SK-N-SH (cell line): Measurements from ENCODE around the gene ST6GALNAC3. TPM values are rescaled to one million over a fixed set of nuclear protein-coding genes. Genes with fewer than 3 reads are reported as not detected.

Experiments
- CTCF ChIA-PET: fragments of 300-600, 350-600 bp; formaldehyde crosslinking; extraction: SDS; loops from one replicate; lab custom pipeline; 2021; lab: Yijun Ruan, JAX
- POLR2A ChIA-PET: fragments of 350-600 bp; sonication (Branson Sonifier 250); formaldehyde crosslinking; extraction: SDS; loops from one replicate; lab custom pipeline; 2020; ENCODE audit warnings: antibody characterized with exemption, inconsistent platforms; lab: Yijun Ruan, JAX
- DNase-seq: peaks from one replicate; pipeline ENCODE4 v3.0.0; 2012
- H2AFZ ChIP-seq: fragments of 200-600 bp; sonication (generic); 2 replicates; pipeline ENCODE4 v1.8.1; 2016; ENCODE audit warnings: antibody characterized with exemption, mild to moderate bottlenecking, low read depth
- H3F3A ChIP-seq: fragments of 200-600 bp; sonication (generic); replicated peaks from 2 replicates; pipeline ENCODE3; 2016; ENCODE audit warnings: antibody characterized with exemption, mild to moderate bottlenecking; ENCODE audit not compliant: insufficient read depth
- H3K27ac ChIP-seq, 2 experiments: fragments of 200-500 bp in 1 of 2; fragments of 200-600 bp in 1 of 2; sonication (Bioruptor generic) in 1 of 2; sonication (generic), shearing (Covaris generic) in 1 of 2; 2 replicates each; pipeline versions ENCODE4 v1.5.1 to v1.6.1; 2014 to 2016; ENCODE audit warnings: low read depth in 2 of 2, inconsistent platforms in 1 of 2, low read length in 1 of 2, mild to moderate bottlenecking in 1 of 2, mixed read lengths in 1 of 2
- H3K27me3 ChIP-seq: fragments of 200-600 bp; sonication (generic), shearing (Covaris generic); 2 replicates; pipeline ENCODE4 v1.6.1; 2016; ENCODE audit warnings: mixed run types; ENCODE audit not compliant: insufficient read depth
- H3K36me3 ChIP-seq, 2 experiments: fragments of 200-500 bp in 1 of 2; fragments of 200-600 bp in 1 of 2; sonication (Bioruptor generic) in 1 of 2; sonication (generic) in 1 of 2; replicated peaks in 1 of 2; 2 replicates each; pipeline versions ENCODE3 to v1.5.1; 2014 to 2016; ENCODE audit warnings: low read length in 1 of 2, mild to moderate bottlenecking in 1 of 2; ENCODE audit not compliant: insufficient read depth in 2 of 2, control insufficient read depth in 1 of 2
- H3K4me1 ChIP-seq, 2 experiments: fragments of 200-500 bp in 1 of 2; fragments of 200-600 bp in 1 of 2; sonication (Bioruptor generic) in 1 of 2; sonication (generic), shearing (Covaris generic) in 1 of 2; 2 replicates each; pipeline versions ENCODE4 v1.5.1 to v1.6.1; 2014 to 2016; ENCODE audit warnings: low read depth in 1 of 2, low read length in 1 of 2, mixed run types in 1 of 2; ENCODE audit not compliant: insufficient read depth in 2 of 2, control insufficient read depth in 1 of 2
- H3K4me2 ChIP-seq: fragments of 200-600 bp; sonication (generic), shearing (Covaris generic); 2 replicates; pipeline ENCODE4 v1.6.1; 2017; ENCODE audit warnings: mixed run types
- H3K4me3 ChIP-seq, 2 experiments: fragments of 200-500 bp in 1 of 2; fragments of 200-600 bp in 1 of 2; sonication (Bioruptor generic) in 1 of 2; sonication (generic), shearing (Covaris generic) in 1 of 2; 2 replicates each; pipeline versions ENCODE4 v1.5.1 to v1.8.1; 2014 to 2016; ENCODE audit warnings: low read depth in 2 of 2, inconsistent platforms in 1 of 2, low read length in 1 of 2, mild to moderate bottlenecking in 1 of 2, mixed read lengths in 1 of 2, moderate library complexity in 1 of 2
- H3K79me2 ChIP-seq: fragments of 200-600 bp; sonication (generic); 2 replicates; pipeline ENCODE4 v1.8.1; 2017; ENCODE audit warnings: mild to moderate bottlenecking; ENCODE audit not compliant: insufficient read depth
- H3K9ac ChIP-seq: fragments of 200-600 bp; sonication (generic); 2 replicates; pipeline ENCODE4 v1.6.1; 2017; ENCODE audit warnings: mixed run types
- H3K9me2 ChIP-seq: fragments of 200-600 bp; sonication (generic); 2 replicates; pipeline ENCODE4 v1.6.1; 2017; ENCODE audit warnings: mixed run types
- H3K9me3 ChIP-seq: fragments of 200-600 bp; sonication (generic); 2 replicates; pipeline ENCODE4 v1.6.1; 2017; ENCODE audit warnings: mixed run types, mild to moderate bottlenecking, moderate library complexity
- H4K20me1 ChIP-seq: fragments of 200-600 bp; sonication (generic); 2 replicates; pipeline ENCODE4 v1.6.1; 2017; ENCODE audit warnings: mild to moderate bottlenecking, mixed run types; ENCODE audit not compliant: insufficient read depth
- ELF1 ChIP-seq: IDR thresholded peaks from 2 replicates; pipeline ENCODE4 v1.4.0; 2012
- EP300 ChIP-seq, 2 experiments: IDR thresholded peaks; 2 replicates each; pipeline versions ENCODE4 v1.4.0 to v1.6.1; 2012; ENCODE audit warnings: borderline replicate concordance in 1 of 2, low read depth in 1 of 2, low read length in 1 of 2
- FOXJ3 ChIP-seq: sonication (generic); formaldehyde crosslinking; IDR thresholded peaks from 2 replicates; pipeline ENCODE4 v1.5.1; 2020; ENCODE audit warnings: mild to moderate bottlenecking, missing genetic modification reagents
- GABPA ChIP-seq: IDR thresholded peaks from 2 replicates; pipeline ENCODE4 v1.4.0; 2012; ENCODE audit warnings: low read depth, mild to moderate bottlenecking
- GATA2 ChIP-seq: sonication (generic); formaldehyde crosslinking; IDR thresholded peaks from 2 replicates; pipeline ENCODE4 v1.5.0; 2020; ENCODE audit warnings: mild to moderate bottlenecking, missing genetic modification reagents
- JUND ChIP-seq: IDR thresholded peaks from 2 replicates; pipeline ENCODE4 v1.4.0; 2012
- MEF2A ChIP-seq: IDR thresholded peaks from 2 replicates; pipeline ENCODE4 v1.4.0; 2012; ENCODE audit warnings: low read depth, borderline replicate concordance
- MXI1 ChIP-seq: IDR thresholded peaks from 2 replicates; pipeline ENCODE4 v1.6.1; 2012; ENCODE audit warnings: mild to moderate bottlenecking, low read depth, low read length, improper control_type of control experiment
- NFIC ChIP-seq: IDR thresholded peaks from 2 replicates; pipeline ENCODE4 v1.4.0; 2012; ENCODE audit warnings: borderline replicate concordance
- RAD21 ChIP-seq: IDR thresholded peaks from 2 replicates; pipeline ENCODE4 v1.6.1; 2012; ENCODE audit warnings: mild to moderate bottlenecking, low read length
- RCOR1 ChIP-seq: fragments of 150-350 bp; IDR thresholded peaks from 2 replicates; pipeline ENCODE4 v1.6.1; 2017; ENCODE audit warnings: antibody characterized with exemption, low read length
- TCF12 ChIP-seq: IDR thresholded peaks from 2 replicates; pipeline ENCODE4 v1.4.0; 2012
- YY1 ChIP-seq: IDR thresholded peaks from 2 replicates; pipeline ENCODE4 v1.4.0; 2012; ENCODE audit warnings: low read depth, mild to moderate bottlenecking
- WGBS: methylation state at CpG from one replicate; pipeline ENCODE4 v1.1.6; 2017; ENCODE audit warnings: low lambda C conversion rate; 5-methylcytosine and 5-hydroxymethylcytosine counted together
- polyA plus RNA-seq, 3 experiments: library from polyadenylated mRNA; depleted of rRNA; stranded (reverse); fragments of >200 nt; gene quantifications; 2 replicates each; pipeline ENCODE4 v1.2.3, GENCODE V29; 2012
- TF ChIP-seq, protein P1 (sequence below): fragments of 150-350 bp; IDR thresholded peaks from 2 replicates; pipeline ENCODE4 v1.6.1; 2017; ENCODE audit warnings: antibody characterized with exemption, low read length, low read depth, borderline replicate concordance
- TF ChIP-seq, protein P2 (sequence below): IDR thresholded peaks from 2 replicates; pipeline ENCODE4 v1.4.0; 2012; ENCODE audit warnings: low read depth, borderline replicate concordance

Gene ST6GALNAC3
- polyA plus RNA-seq, 1 of the 3 experiments (the other 2 are of a cell fraction): 8.1 TPM

DNA sequence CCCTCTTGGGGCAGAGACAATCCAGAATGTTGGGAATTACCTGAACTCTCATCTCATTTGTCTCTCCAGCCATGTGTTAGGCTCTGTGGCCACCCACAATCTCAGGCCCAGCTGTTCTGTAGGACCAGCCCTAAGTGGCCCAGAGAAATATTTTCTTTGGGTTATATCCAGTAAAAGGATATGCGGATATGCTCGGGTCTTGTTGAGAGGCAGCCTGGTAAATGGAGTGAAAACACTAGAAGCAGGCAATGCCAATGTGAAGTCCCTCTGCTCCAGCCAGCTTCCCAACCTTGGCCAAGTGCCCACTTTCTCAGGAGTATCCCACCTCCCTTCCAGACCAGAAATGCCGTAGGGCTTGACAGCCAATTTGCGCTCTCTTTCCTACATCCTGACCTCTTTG, 192.2 kb downstream of the ST6GALNAC3 start:
- Histone ChIP-seq H3K79me2 (no peaks in the 10 kb centered on the region), H4K20me1 (no peaks in the 10 kb centered on the region), H3K9ac (no peak overlapping the region), H3K4me1 (peaks cover 13 to 44% of the 10 kb centered on the region in 2 experiments), H3K9me3 (no peaks in the 10 kb centered on the region), H3K36me3 (no peaks in the 10 kb centered on the region), H3K27ac (no peak overlapping the region; a peak in 1 of 4 replicates), H3F3A (peaks cover 11% of the 10 kb centered on the region), H3K9me2 (no peaks in the 10 kb centered on the region), H3K27me3 (no peaks in the 10 kb centered on the region), H2AFZ (no peak overlapping the region), H3K4me3 (no peak overlapping the region), H3K4me2 (no peak overlapping the region)
- TF ChIP-seq JUND: no peak
- TF ChIP-seq GABPA: no peak
- no peak for TF ChIP-seq RAD21
- TF ChIP-seq, protein P1, sequence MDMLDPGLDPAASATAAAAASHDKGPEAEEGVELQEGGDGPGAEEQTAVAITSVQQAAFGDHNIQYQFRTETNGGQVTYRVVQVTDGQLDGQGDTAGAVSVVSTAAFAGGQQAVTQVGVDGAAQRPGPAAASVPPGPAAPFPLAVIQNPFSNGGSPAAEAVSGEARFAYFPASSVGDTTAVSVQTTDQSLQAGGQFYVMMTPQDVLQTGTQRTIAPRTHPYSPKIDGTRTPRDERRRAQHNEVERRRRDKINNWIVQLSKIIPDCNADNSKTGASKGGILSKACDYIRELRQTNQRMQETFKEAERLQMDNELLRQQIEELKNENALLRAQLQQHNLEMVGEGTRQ: no peak
- no peak for TF ChIP-seq EP300 (IDR thresholded peaks at IDR 0.05; ENCODE audit: borderline replicate concordance in 1 of 2, low read depth in 1 of 2, low read length in 1 of 2)
- TF ChIP-seq YY1: no peak
- TF ChIP-seq FOXJ3 (CRISPR knock-in tag): no peak
- no peak for TF ChIP-seq MEF2A
- TF ChIP-seq NFIC: no peak
- no peak for DNase-seq
- POLR2A ChIA-PET: no interaction called here
- CTCF ChIA-PET: interaction anchor here (0.8 kb wide), 1 partner anchor 14 kb away, joined by 3 read pairs; no protein-coding TSS in a partner anchor
- 98% methylated on average over 4 of the region's 4 CpGs for WGBS

DNA sequence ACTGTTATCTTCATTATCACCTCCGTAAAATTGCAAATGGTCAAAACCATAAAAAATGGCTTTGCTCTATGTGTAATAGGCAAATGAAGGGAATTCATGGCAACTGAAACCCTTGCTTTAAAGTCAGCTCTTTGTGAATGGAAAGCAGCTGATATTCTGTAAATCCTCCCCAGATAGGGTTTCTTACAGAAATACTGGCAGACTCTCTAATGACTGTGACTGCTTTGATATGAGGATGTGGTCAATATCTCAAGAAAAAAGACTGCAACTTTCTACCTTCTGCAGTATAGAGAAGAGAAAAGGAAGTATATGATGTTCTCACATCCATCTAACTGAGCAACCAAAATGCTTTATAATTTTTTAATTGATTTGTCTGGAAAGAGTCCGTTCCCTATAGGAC, 193.1 kb downstream of the ST6GALNAC3 start:
- H3F3A ChIP-seq: peaks cover 11% of the 10 kb centered on the region
- H4K20me1 ChIP-seq: no peaks in the 10 kb centered on the region
- H3K9me2 ChIP-seq: no peaks in the 10 kb centered on the region
- peaks cover 13 to 44% of the 10 kb centered on the region in 2 experiments for H3K4me1 ChIP-seq
- 92% methylated on average over 2 of the region's 2 CpGs for WGBS
- H3K27ac ChIP-seq: no peak overlapping the region
- H2AFZ ChIP-seq: no peak overlapping the region
- H3K36me3 ChIP-seq: no peaks in the 10 kb centered on the region
- H3K9ac ChIP-seq: no peak overlapping the region
- no peaks in the 10 kb centered on the region for H3K79me2 ChIP-seq
- no peak overlapping the region for H3K4me2 ChIP-seq
- CTCF ChIA-PET: interaction anchor here (0.8 kb wide), 1 partner anchor 13 kb away, joined by 3 read pairs; no protein-coding TSS in a partner anchor
- no peaks in the 10 kb centered on the region for H3K27me3 ChIP-seq
- DNase-seq: no peak
- no peak for TF ChIP-seq MXI1
- no peak for TF ChIP-seq ELF1
- TF ChIP-seq RCOR1: no peak
- no peak overlapping the region for H3K4me3 ChIP-seq
- POLR2A ChIA-PET: no interaction called here
- H3K9me3 ChIP-seq: no peaks in the 10 kb centered on the region

DNA sequence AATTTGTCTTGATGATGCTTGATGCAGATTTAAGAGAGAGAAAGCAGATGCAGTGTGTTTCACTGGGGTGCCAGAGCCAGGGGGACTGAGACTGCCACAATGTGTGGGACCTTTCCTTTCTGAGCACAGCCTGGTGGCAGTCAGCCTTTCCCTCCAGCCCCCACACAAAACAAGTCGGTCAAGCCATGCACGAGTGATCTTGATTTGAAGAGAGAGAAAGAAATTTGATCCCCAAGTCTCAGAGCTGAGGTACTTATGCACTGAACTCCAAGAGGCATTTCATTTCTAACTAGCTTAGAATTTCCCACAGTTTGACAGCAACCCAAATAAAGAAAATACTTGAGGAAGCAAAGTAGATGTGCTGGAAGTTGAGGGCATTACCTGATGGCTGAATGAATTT, 193.8 kb downstream of the ST6GALNAC3 start:
- Histone ChIP-seq H3K9me2 (no peaks in the 10 kb centered on the region), H3K4me1 (peaks cover 13 to 44% of the 10 kb centered on the region in 2 experiments), H3K27me3 (no peaks in the 10 kb centered on the region), H3K79me2 (no peaks in the 10 kb centered on the region), H2AFZ (no peak overlapping the region), H3K9me3 (no peaks in the 10 kb centered on the region), H3K36me3 (no peaks in the 10 kb centered on the region), H3K9ac (no peak overlapping the region), H3K4me3 (no peak overlapping the region), H3K27ac (peak overlapping the region; percentile 67 to 74), H4K20me1 (no peaks in the 10 kb centered on the region), H3K4me2 (peak overlapping the region; percentile 21; the same call in 1 of the 2 replicates), H3F3A (peaks cover 11% of the 10 kb centered on the region)
- no peak for DNase-seq
- ChIA-PET POLR2A (no interaction called here), CTCF (interaction anchor here (0.8 kb wide), 1 partner anchor 10 kb away, joined by 3 read pairs; no protein-coding TSS in a partner anchor)
- 21% methylated on average over 2 of the region's 2 CpGs for WGBS
- TF ChIP-seq, protein P2, sequence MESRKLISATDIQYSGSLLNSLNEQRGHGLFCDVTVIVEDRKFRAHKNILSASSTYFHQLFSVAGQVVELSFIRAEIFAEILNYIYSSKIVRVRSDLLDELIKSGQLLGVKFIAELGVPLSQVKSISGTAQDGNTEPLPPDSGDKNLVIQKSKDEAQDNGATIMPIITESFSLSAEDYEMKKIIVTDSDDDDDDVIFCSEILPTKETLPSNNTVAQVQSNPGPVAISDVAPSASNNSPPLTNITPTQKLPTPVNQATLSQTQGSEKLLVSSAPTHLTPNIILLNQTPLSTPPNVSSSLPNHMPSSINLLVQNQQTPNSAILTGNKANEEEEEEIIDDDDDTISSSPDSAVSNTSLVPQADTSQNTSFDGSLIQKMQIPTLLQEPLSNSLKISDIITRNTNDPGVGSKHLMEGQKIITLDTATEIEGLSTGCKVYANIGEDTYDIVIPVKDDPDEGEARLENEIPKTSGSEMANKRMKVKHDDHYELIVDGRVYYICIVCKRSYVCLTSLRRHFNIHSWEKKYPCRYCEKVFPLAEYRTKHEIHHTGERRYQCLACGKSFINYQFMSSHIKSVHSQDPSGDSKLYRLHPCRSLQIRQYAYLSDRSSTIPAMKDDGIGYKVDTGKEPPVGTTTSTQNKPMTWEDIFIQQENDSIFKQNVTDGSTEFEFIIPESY: no peak
- 0 out of 2 replicates have a peak, but pooled peaks have one; percentile 3 for TF ChIP-seq TCF12
- no peak for TF ChIP-seq GATA2
- TF ChIP-seq, all 33 proteins: peak for 1
